H1 (cell line): Measurements from ENCODE around the gene DSCAM. TPM values are rescaled to one million over a fixed set of nuclear protein-coding genes. Genes with fewer than 3 reads are reported as not detected.

ENCODE experiments used
- CBX8 ChIP-seq: fragments of 300-800, 300-1000 bp; sonication (generic); IDR thresholded peaks from 2 replicates; pipeline ENCODE4 v1.7.1; 2016; ENCODE audit warnings: low read depth, low read length, borderline replicate concordance
- GTF2F1 ChIP-seq: IDR thresholded peaks from 2 replicates; pipeline ENCODE4 v1.6.1; 2012; ENCODE audit warnings: low read depth, low read length, improper control_type of control experiment, borderline replicate concordance
- POLR2A ChIP-seq, 2 experiments: IDR thresholded peaks; 1 replicate in 1 of 2; 2 replicates in 1 of 2; pipeline ENCODE4 v1.6.1; 2011; ENCODE audit warnings: low read depth in 2 of 2, low read length in 2 of 2, mild to moderate bottlenecking in 2 of 2; ENCODE audit errors: control extremely low read depth in 1 of 2
- TCF12 ChIP-seq: IDR thresholded peaks from 2 replicates; pipeline ENCODE4 v1.6.1; 2011; ENCODE audit warnings: low read depth, mild to moderate bottlenecking, low read length
- polyA plus RNA-seq, 7 experiments: library from polyadenylated mRNA; depleted of rRNA in 3 of 7; stranded (reverse) in 5 of 7; unstranded in 2 of 7; fragments of >200 nt in 5 of 7; fragments of 200-250 nt in 2 of 7; gene quantifications; 1 replicate in 5 of 7; 2 replicates in 1 of 7; 4 replicates in 1 of 7; pipeline versions ENCODE4 v1.2.1 to v1.2.3, GENCODE V29; 2011 to 2013; ENCODE audit warnings: missing spikeins in 2 of 7, mixed read lengths in 2 of 7
- total RNA-seq: library from RNA; stranded (reverse); fragmentation: NEBNext Ultra II Directional; extraction: Animal tissue kit (Norgen Biotek cat#: 25700); gene quantifications from 2 replicates; pipeline ENCODE4 v1.2.1, GENCODE V29; 2021
- TF ChIP-seq, protein P1 (sequence below), 3 experiments: IDR thresholded peaks; 1 replicate in 2 of 3; 2 replicates in 1 of 3; pipeline versions ENCODE4 v1.5.1 to v1.6.1; 2011; ENCODE audit warnings: low read length in 3 of 3, mild to moderate bottlenecking in 3 of 3, inconsistent platforms in 2 of 3, low read depth in 1 of 3, moderate library complexity in 1 of 3; ENCODE audit not compliant: insufficient read depth in 1 of 3; ENCODE audit errors: control extremely low read depth in 1 of 3

DSCAM gene
- total and polyA plus RNA-seq, 2 of the 8 experiments (the other 6 are each of a cell fraction or from before 2014, with no cell fraction given) = 0.02 to 0.15 TPM

DNA sequence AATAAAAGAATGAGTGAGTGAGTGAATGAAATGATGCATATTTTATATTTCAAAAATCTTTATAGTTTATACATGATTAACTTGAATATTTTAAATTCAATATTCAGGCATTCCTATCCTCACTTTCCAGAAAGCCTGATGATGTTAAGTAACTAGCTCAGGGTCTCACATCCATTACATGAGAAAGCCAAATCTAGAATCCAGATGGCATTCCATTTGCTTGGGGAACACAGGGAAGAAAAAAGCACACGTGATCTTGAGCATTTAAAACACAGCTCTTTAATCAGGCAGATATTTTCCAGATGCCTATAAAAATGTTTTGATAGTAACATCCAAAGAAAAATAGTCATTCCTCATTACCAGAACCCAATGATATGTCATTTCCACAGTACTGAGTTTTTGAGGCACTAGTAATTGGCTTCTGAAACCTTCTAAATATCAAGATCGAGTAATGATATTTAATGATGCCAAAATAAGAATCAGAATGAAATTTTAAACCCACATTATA lies 291.9 kb downstream of the DSCAM start (continued):
- TF ChIP-seq, protein P1, sequence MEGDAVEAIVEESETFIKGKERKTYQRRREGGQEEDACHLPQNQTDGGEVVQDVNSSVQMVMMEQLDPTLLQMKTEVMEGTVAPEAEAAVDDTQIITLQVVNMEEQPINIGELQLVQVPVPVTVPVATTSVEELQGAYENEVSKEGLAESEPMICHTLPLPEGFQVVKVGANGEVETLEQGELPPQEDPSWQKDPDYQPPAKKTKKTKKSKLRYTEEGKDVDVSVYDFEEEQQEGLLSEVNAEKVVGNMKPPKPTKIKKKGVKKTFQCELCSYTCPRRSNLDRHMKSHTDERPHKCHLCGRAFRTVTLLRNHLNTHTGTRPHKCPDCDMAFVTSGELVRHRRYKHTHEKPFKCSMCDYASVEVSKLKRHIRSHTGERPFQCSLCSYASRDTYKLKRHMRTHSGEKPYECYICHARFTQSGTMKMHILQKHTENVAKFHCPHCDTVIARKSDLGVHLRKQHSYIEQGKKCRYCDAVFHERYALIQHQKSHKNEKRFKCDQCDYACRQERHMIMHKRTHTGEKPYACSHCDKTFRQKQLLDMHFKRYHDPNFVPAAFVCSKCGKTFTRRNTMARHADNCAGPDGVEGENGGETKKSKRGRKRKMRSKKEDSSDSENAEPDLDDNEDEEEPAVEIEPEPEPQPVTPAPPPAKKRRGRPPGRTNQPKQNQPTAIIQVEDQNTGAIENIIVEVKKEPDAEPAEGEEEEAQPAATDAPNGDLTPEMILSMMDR (IDR thresholded peaks at IDR 0.05; ENCODE audit: control extremely low read depth in 1 of 3, insufficient read depth in 1 of 3, low read depth in 1 of 3, low read length in 3 of 3) = no peak
- TF ChIP-seq CBX8 (no peak), TCF12 (no peak), GTF2F1 (no peak), POLR2A (IDR thresholded peaks at IDR 0.05; ENCODE audit: control extremely low read depth in 1 of 2, low read depth in 2 of 2, low read length in 2 of 2) (no peak)
